ENCODE data around the gene PLA2G4B.

- TF ChIP-seq CTCF (optimal IDR thresholded peaks at IDR 0.05 in 1 of 3, IDR thresholded peaks at IDR 0.05 in 1 of 3, conservative IDR thresholded peaks at IDR 0.05 in 1 of 3; ENCODE audit: extremely low read depth in 1 of 3, insufficient read depth in 2 of 3, low read length in 3 of 3) (no peak), EZH2 (IDR thresholded peaks at IDR 0.05; ENCODE audit: low read length) (no peak)
Measured at GRCh38 chr15:41877631-41878354, 39.1 kb downstream of the PLA2G4B start.

Data from keratinocyte (primary cell).